ENCODE data around the gene TIRAP.

TIRAP gene

DNA sequence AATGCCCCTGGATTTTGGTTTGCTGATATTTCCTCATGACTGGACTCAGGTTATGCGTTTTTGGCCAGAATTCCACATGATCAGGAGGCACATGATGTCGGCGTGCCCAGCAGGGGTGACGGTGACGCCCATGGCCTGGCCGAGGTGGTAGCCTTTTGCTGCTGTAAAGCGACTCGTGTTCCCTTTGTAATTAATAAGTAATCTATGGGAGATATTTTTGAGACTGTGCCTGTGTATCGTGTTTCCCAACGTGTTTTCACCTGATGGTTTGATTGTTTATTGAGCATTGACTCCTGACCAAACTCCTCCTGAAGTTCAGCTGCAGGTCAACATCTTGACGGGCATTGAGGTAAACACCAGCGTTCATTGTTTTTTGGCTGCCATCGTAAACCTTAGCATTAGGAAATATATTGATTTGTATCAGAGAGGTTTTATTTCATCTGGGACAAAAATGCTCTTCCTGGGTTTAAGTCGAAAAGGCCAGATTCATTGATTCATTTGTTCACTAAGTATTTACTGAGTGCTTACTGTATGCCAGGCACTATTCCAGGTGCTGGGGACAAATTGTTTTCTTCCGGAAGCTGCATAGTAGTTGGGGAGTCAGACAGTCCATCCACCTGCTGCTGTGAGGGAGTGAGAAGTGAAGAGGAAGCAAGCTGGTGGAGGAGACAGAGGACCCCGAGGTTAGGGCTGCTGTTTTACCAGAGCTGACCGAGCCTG lies 44.5 kb downstream of the TIRAP start:
- DNase-seq (ENCODE audit: low read depth): no peak

DNA sequence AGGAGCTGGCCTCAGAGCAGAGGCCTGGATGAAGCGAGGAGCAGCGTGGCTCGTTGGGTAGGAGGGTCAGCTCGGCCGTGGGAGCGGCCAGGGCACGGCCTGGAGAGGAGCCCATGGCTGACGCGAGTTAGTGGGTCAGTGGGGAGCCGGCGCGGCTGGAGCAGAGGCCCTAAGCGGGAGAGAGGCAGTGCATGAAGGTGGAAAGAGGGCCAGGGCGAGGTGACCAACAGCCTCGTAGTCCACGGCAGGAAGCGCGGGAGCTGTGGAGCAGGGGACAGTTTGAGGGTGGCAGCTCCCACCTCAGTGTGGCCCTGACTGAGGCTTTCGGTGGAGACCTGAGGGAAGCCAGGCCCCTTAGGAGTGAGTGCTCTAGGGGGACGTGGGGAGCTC lies 45.1 kb downstream of the TIRAP start:
- no peak for DNase-seq (ENCODE audit: low read depth)

DNA sequence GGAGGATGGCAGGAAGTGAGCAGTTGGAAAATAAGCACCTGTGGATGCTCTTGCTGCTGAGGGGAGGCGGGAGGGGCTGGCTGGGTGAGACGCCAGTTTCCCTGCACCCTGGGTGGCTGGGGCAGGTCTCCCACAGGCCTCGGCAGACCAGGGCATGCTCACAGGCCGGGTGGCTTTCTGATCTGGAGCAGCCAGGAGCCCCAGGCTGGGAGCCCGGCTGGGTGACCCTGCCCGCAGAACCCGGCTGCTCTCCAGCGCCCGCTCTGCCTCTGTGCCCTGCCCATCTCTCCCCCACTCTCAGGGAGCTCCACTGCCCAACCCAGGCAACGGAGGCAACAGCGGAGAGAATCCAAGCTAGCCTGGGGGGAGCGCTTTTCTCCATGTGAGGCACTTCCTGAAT lies 45.6 kb downstream of the TIRAP start:
- DNase-seq (ENCODE audit: low read depth): no peak

DNA sequence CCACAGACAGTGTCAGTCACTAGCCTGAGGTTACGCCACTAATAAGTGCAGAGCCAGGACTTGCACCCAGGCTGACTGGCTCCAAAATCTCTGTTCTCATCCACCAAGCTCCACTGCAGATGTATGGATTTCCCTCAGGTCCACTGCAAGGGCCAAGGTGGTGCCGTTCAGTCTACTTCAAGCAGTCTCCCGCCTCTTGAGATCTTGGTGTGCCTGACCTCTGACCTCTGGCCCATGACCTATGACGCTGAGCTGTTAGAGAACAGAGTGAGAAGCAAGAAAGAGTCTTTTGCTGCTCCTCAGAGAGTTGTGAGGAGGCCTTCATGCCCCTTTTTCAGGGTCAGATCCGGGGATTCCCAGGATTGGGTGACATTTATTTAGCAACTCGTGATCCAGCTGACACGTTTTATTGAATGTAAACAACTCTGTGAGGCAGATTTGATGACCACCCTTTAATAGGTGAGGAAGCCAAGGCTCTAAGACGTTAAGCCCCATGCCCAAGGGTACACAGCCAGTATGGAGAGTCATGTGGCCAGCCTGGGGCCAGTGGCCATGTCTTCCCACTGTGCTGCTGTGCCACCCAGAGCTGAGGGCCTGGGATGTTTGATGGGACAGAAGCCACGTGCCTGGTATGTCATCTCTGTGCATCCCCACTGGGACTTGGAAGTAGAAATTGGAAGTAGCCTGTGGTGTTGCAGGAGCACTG lies 46.2 kb downstream of the TIRAP start:
- no peak for DNase-seq (ENCODE audit: low read depth)

DNA sequence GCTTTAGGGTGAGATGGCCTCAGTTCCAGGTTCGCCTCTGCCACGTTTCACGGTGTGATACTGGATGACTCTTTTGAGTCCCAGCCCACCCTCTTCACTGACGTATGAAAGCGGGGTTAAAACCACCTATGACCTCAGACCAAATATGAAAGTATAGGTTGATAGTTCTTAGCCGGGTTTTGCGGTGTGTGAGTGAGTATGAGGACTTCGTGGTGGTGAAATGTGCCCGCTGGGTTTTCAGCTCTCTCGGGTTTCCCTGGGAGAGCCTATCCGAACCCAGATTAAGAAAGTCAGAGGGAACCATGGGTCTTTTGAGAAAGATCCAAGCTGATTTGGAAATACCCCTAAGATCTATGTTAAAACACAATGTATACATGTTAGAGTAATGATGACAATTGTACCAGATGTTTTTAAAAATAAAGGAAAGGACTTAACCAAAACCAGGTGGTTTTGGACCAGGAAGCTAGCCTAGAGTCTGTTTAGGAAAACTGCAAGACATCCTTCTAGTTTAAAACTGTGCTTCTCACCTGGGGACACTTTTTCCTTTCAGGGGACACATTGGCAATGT lies 46.8 kb downstream of the TIRAP start:
- DNase-seq (ENCODE audit: low read depth): no peak

DNA sequence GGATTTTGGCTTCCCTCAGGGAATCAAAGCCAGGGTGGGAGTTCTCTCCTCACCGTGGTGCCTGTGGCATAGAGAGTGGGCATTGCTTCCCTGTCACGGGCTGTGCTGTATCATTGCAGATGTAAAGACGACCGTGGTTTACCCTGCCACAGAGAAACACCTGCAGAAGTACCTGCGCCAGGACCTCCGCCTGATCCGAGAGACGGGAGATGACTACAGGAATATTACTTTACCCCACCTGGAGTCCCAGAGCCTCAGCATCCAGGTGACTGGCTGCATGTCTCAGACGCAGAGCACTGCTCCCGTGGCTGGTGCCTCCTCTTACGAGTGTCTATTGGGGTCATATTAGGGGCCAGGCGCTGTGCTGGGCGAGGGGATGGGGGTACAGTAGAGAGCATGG lies 48.4 kb downstream of the TIRAP start:
- no peak for DNase-seq (ENCODE audit: low read depth)

DNA sequence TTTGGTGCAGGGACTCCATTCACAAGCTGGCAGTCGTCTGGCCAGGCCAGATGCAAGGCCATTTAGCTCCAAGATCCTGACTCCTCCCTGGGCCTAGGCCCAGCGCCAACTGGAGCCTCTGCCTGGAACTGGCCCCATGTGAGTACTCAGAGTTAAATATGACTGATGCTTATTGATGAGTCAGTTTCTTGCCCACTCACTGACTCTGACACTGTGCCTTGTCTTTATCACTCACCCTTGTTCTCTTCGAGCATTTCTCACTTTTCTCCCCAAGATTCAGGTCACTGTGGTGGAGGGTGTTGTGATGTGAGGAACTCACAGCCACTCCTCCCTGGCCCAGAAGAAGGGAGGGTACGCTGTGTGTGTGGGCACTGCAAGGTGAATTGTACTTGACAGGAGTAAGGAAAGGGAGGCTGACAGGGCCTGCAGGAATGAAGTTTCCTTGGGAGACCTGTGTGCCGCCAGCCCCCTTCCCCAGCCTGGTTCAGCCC lies 49.4 kb downstream of the TIRAP start:
- DNase-seq (ENCODE audit: low read depth): no peak

DNA sequence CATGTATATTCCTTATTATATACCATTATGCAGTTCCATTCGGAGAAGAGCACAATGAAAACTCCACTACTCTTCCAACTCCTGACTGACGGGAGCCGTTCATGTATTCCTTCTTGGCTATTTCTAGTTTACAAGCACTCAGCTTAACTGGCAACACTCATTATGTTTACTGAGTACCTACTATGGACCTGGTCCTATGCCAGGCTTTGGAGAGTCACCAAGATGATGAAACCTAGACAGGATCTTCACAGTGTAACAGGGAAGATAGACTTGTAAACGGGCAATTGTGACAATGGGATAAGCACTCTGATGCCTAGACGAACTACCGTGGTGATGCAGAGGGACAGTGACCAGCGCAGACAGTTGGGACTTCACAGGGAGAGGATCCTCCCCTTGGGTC lies 50.2 kb downstream of the TIRAP start:
- no peak for DNase-seq (ENCODE audit: low read depth)

DNA sequence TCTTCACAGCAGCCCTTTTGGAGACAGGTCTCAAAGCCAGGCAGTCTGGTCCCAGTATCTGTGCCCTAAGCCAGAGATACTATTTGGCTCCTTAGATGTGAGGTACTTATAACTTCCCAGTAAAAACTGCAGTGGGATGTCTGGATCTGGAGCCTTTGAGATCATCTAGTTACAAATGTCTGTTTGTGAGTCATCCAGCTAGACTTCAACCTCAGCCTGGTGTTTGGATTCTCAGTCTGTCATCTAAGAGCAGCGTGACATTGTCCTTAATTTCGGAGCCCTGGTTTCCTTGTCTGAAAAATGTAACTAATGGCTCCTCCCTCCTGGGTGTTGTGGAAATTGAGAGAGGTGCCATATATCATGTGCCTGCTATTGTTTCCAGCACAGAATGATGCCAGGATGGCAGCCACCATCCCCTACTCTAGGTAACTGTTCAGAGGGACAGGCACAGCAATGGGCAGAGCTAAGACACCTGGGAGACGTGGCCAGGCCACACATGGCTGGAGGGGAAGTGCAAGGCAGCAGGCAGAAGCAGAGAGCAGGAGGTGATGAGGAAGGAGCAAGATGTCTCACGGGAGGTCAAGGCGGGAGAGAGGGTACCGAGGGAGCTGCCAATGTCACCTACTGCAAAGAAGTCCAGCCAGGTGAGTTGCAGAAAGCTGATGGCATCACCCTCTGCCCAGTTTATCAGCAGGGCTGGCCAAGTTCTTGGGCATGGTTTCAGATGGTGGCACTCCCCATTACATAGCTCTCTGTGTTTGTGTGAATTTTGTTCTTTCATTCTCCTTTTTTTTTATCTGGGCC lies 52.0 kb downstream of the TIRAP start:
- DNase-seq (ENCODE audit: low read depth): no peak

DNA sequence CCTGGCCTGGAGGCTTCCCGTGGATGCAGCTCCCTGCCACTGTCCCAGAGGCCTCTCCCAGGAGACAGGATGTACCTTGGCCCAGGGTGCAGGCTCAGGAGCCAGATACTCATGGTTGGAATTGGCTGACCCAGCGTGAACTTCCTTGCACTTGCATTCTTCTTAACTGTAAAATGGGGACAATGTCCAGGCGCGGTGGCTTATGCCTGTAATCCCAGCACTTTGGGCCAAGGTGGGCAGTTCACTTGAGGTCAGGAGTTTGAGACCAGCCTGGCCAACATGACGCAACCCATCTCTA lies 52.5 kb downstream of the TIRAP start:
- DNase-seq (ENCODE audit: low read depth): no peak

DNA sequence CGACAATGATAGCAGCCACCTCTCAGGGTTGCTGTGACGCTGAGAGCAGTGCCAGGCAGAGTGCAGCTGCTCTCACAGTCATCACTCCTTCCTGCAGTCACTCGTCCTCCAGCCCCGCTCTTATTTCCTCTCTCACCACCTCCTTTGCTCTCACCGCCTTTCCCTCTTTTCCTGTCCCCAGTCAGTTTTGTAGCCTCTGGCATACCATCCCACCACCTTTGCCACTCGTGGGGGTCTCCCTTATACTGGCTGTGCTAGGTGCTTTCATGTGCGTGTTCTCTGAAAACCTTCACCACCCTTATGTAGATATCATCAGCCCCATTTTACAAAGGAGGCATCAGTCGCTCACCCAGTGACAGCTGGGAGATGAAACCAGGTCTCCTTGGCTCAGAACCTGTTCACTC lies 53.2 kb downstream of the TIRAP start:
- no peak for DNase-seq (ENCODE audit: low read depth)

DNA sequence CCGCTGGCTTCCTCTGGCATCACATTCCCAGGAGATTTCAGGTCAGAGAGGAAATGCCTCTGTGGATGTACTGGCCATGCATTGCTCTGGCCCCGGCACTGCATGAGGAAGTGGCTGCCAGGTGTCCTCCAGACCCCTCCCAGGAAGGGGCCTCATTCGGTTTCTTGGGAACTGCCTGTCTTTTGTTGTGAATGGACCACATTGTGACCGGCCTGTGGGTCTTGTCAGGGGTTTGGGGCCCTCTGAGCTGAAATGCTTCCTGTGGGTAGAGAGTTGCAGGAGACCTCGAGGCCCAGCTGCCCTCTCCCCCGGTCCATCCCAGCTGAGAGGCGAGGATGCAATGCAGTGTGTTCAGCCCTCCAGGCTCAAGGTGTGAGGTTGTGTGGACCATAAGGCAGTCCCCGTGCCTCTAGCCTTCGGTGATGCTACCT lies 53.8 kb downstream of the TIRAP start:
- DNase-seq (ENCODE audit: low read depth): no peak

DNA sequence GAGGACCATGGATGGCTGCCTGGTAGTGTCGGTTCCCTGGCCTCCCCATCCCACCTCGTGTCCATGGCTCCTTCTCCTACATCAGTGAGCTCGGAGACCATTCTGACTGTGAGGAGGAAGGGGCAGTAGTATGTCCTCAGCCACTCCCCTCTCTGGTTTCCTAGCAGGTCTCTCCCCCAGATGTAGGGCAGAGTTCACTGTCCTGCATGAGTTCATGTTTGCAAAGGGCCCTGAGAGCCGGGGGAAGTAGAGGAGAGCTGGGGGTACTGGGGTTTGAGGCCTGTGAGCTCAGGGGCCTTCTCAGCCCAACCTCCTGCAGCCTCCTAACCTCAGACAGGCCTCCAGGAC lies 54.2 kb downstream of the TIRAP start:
- DNase-seq (ENCODE audit: low read depth): no peak

DNA sequence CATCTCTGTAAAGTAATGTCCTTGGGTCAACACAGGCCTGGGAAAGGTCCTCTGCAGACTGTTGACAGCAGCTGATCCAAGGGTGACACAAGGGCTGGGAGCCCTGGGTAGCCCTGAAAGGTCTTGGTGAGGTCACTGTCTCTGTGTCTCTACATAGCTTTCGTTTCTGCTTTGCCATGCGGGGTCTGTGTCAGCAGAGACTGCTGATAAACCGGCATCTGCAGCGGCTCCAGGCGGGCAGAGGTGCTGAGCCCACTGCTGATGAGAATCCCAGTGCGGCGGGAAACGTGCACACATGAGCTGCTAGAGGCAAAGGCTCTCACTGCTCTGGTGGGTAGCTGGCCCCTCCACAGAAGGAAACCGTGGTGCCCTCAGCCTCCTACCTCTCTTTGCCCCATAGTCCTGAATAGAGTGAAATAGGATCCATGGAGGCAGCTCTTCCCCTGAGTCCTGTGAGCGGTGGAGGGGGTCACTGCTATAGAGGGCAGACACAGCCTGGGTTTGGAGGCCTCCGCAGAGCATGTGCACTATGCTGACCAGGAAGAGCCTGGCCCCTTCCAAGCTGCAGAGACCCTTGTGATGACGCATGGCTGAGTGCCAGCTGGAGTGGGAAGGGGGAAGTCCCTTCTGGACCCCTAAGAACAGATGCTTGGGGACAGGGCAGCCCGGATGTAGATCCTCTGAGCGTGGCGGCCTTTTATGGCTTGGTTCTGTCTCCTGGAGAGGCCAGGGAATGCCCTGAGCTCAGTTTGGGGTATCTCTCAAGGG lies 54.8 kb downstream of the TIRAP start:
- DNase-seq (ENCODE audit: low read depth): no peak

DNA sequence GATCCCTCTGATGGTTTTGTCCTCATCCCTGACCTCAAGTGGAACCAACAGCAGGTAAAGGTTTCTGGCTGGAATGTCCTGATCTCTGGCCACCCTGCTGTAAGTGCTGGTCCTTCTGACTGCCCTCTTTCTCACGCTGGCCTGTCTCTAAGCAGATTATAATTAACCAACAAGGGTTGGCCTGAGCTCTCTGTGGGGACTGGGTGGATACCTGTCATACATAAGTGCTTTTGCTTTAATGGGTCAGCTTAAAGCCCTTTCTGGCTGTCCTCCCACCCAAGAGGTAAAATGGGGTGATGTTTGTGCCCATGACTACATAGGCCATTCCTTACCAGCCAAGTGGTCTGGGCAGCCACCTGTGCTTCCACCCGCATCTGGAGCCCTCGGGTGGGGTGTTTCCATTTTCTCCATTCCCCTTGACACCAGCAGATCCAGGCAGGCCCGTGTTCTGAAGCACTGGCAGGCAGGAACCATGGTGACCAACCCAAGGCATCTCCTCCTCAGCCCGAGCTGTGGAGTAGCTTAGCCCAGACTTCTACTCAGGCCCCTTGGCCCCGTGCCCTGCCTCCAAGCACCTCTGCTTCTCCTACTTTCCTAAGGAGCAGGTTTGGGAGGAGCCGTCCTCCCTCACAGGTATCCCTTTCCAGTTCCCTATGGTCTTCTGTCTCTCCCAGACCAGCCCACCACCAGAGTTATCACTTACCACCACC lies 55.6 kb downstream of the TIRAP start:
- DNase-seq (ENCODE audit: low read depth): no peak

DNA sequence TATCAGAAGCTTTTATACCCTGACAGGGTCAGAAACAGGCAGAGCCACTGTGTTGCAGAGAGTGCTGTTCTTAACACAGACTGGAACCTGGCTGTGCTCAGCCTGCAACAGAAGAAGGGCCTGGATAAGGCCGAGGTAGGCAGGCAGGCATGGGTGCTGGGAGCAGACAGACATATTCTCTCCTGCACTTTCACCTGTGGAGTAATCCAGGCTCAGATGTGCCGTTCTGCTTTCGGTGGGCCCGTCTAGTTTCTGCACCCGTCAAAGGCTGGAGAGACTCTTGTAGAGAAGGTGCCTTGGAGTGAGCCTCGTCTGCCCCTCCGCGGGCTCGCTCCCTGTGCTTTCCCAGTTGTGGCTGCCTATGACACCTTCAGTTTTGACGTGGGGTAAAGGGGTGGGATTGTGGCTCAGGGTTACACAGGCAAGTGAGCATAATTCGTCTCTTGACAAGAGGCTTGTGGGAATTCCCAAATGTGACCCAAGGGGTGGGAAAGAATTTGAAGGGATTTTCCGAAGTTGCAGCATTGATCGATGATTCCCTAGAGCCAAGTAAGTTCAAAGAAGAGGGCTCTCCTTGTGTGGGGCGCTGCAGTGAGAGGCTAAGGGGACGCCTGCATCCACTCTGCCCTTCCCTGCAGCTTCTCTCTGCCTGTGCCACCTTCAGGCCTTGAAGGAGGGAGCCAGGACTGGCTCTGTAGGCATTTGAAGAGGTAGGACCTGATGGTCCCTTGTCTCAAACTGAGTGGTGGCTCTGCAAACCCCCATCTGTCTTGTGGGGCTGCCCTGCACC lies 56.4 kb downstream of the TIRAP start:
- DNase-seq (ENCODE audit: low read depth): no peak

DNA sequence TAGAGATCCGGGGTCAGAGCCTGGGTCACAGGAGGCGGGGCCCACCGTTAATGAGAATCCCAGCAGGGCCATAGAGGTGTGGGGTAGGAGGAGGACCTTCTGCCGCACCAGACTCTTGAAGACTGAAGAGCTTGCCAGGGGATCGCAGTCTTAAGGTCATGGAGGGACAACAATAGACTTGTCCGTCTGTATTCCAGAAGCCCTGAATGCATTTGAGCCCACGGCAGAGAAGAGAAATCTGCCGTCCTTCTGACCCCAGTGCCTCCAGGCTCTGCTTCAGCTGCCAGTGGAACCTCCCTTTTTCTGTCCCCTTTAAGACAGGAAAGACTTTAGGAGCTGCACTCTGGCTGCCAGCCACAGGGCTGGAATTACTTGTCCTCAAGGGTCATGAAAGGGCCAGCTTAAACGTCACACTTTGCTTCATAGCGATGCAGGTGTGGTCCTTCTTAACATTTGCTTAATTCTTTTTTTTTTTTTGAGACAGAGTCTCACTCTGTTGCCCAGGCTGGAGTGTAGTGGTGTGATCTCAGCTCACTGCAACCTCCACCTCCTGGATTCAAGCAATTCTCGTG lies 57.1 kb downstream of the TIRAP start:
- no peak for DNase-seq (ENCODE audit: low read depth)

DNA sequence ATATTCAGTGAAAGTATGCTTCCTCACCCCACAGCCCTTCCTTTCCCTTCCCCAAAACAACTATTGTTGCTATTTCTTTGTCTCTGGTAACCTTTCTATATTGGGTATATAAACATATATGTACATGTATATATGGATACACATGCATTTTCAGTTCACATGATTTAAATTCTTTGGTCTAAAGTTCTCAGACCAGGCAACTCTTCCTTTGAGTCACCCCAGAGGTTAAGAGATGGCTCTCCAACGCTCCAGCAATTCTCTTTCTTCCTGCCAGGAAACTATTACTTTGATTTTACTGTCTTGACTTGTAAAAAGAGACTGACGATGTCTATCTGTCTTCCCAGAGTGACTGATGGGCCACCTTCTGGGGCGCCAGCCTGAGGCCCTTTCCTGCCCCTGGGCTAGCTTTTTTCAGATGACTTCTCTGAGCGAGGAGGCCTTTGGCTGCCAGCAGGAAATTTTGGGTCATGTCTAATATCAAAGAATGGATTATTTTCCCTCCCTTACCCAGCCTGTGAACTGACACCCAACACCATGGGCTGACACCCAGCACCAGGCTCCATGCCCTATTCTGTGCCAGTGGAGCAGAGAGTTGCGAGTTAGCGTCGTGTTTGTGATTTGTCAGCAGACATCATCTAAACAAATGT lies 58.2 kb downstream of the TIRAP start:
- DNase-seq (ENCODE audit: low read depth): no peak

DNA sequence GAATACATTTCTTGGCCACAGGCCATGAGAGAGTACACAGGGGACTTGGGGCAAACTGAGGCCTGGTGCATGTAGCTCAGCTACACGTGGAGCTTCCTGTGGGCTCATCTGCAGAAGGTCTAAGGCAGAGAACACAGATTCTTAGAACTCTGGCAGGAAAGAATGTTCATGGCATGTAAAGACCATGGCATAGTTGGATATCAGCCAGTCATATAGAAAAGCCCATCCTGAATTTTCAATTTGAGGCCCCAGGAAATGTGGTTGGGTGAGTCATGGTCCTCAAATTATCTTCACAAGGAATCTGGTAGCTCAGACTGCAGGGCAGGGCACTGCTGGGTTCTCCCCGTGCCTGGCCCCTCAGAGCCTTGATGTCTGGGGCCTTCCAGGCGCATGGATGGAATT lies 58.9 kb downstream of the TIRAP start:
- DNase-seq (ENCODE audit: low read depth): no peak

DNA sequence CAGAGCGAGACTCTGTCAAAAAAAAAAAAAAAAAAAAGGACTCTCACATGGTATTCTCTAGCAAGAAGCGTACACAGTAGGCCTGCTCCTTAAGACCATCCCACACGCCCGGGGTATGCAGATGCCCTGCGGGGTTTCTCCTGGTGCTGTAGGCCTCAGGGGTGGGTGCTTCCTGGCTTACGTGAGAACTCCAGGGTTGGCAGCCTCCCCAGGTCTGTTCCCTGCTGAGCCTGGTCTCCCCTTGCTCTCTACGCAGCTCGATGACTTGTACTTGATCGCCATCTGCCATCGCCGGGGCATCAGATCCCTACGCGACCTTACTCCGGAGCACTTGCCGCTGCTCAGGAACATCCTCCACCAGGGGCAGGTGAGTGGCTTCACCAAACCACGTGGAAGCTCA lies 60.2 kb downstream of the TIRAP start:
- no peak for DNase-seq (ENCODE audit: low read depth)
